Subcutaneous abdominal adipose tissue (tissue), 5 donors: ENCODE results near the gene CPD.
A peak's percentile ranks its signal among the peaks of the same experiment; 100 is the strongest.
"Not testable (repeated sequence)": the region's sequence is repeated elsewhere in the genome, so short reads cannot be mapped to it uniquely, and the experiment has no call there.

ENCODE experiments used
- H3K27ac ChIP-seq: one replicate; pipeline ENCODE4 v1.7.0; 2013; ENCODE audit warnings: low read depth, mild to moderate bottlenecking, inconsistent platforms, low read length, moderate library complexity
- H3K27me3 ChIP-seq, 5 donors: one replicate each; pipeline ENCODE4 v1.7.0; 2013; ENCODE audit warnings: low read length in 5 of 5, inconsistent platforms in 1 of 5; ENCODE audit not compliant: control insufficient read depth in 5 of 5, insufficient read depth in 4 of 5
- H3K36me3 ChIP-seq, 5 donors: one replicate each; pipeline ENCODE4 v1.7.0; 2013; ENCODE audit warnings: low read length in 5 of 5; ENCODE audit not compliant: control insufficient read depth in 5 of 5, insufficient read depth in 5 of 5
- H3K4me1 ChIP-seq, 5 donors: one replicate each; pipeline ENCODE4 v1.7.0; 2013; ENCODE audit warnings: low read length in 5 of 5, mild to moderate bottlenecking in 3 of 5, moderate library complexity in 1 of 5; ENCODE audit not compliant: control insufficient read depth in 5 of 5, insufficient read depth in 5 of 5
- H3K4me3 ChIP-seq, 5 donors: one replicate each; pipeline ENCODE4 v1.7.0; 2013; ENCODE audit warnings: low read length in 5 of 5, low read depth in 1 of 5
- H3K9ac ChIP-seq, 5 donors: one replicate each; pipeline ENCODE4 v1.7.0; 2013; ENCODE audit warnings: low read length in 5 of 5, mild to moderate bottlenecking in 4 of 5, moderate library complexity in 3 of 5
- H3K9me3 ChIP-seq, 5 donors: one replicate each; pipeline ENCODE4 v1.7.0; 2013; ENCODE audit warnings: low read length in 5 of 5; ENCODE audit not compliant: control insufficient read depth in 5 of 5
- donor health status: healthy.
- donor health status: healthy.
- donor health status: healthy.
- donor health status: healthy.
- donor health status: healthy.

The CPD gene

GRCh38 chr17:30343244-30343643 lies 35.5 kb upstream of the CPD start:
- H3K4me3 ChIP-seq, H3K27me3 ChIP-seq, H3K9ac ChIP-seq, H3K9me3 ChIP-seq, H3K27ac ChIP-seq, H3K36me3 ChIP-seq: not testable (repeated sequence)
- H3K4me1 ChIP-seq: peaks cover 2 to 72% (median 31%) of the 10 kb centered on the region in 5 donors

GRCh38 chr17:30343796-30344195 lies 34.9 kb upstream of the CPD start:
- peak overlapping the region in 2 of 5 donors; percentile 19 to 40 for H3K9ac ChIP-seq
- H3K4me3 ChIP-seq: no peak overlapping the region
- H3K36me3 ChIP-seq: no peaks in the 10 kb centered on the region
- peaks cover 2 to 72% (median 31%) of the 10 kb centered on the region in 5 donors for H3K4me1 ChIP-seq
- H3K27me3 ChIP-seq: no peaks in the 10 kb centered on the region
- H3K9me3 ChIP-seq: no peaks in the 10 kb centered on the region
- H3K27ac ChIP-seq: peak overlapping the region; percentile 66

- no peaks in the 10 kb centered on the region for H3K36me3 ChIP-seq
- H3K9me3 ChIP-seq: no peaks in the 10 kb centered on the region
- peaks cover 2 to 72% (median 31%) of the 10 kb centered on the region in 5 donors for H3K4me1 ChIP-seq
- peak overlapping the region in 1 of 5 donors; percentile 29 for H3K4me3 ChIP-seq
- peak overlapping the region in 3 of 5 donors; percentile 19 to 49 (median 40) for H3K9ac ChIP-seq
- H3K27ac ChIP-seq: peak overlapping the region; percentile 66
- H3K27me3 ChIP-seq: no peaks in the 10 kb centered on the region
These were observed 34.2 kb upstream of the CPD start for GRCh38 chr17:30344283-30345088.

- H3K4me1 ChIP-seq: peaks cover 2 to 69% (median 29%) of the 10 kb centered on the region in 5 donors
- no peaks in the 10 kb centered on the region for H3K36me3 ChIP-seq
- H3K9me3 ChIP-seq: no peaks in the 10 kb centered on the region
- peak overlapping the region; percentile 66 for H3K27ac ChIP-seq
- no peak overlapping the region for H3K4me3 ChIP-seq
- no peaks in the 10 kb centered on the region for H3K27me3 ChIP-seq
- H3K9ac ChIP-seq: peak overlapping the region in 1 of 5 donors; percentile 49
These were observed 33.7 kb upstream of the CPD start for GRCh38 chr17:30345089-30345433.

GRCh38 chr17:30345527-30346075 lies 33.1 kb upstream of the CPD start:
- H3K27me3 ChIP-seq: no peaks in the 10 kb centered on the region
- peak overlapping the region; percentile 66 for H3K27ac ChIP-seq
- no peak overlapping the region for H3K4me3 ChIP-seq
- peaks cover 2 to 63% (median 23%) of the 10 kb centered on the region in 5 donors for H3K4me1 ChIP-seq
- H3K36me3 ChIP-seq: no peaks in the 10 kb centered on the region
- H3K9ac ChIP-seq: peak overlapping the region in 1 of 5 donors; percentile 49
- no peaks in the 10 kb centered on the region for H3K9me3 ChIP-seq

- no peak overlapping the region for H3K4me3 ChIP-seq
- H3K4me1 ChIP-seq: peaks cover 2 to 57% (median 23%) of the 10 kb centered on the region in 5 donors
- H3K9ac ChIP-seq: no peak overlapping the region
- peak overlapping the region; percentile 66 for H3K27ac ChIP-seq
- H3K36me3 ChIP-seq: no peaks in the 10 kb centered on the region
- H3K27me3 ChIP-seq: no peaks in the 10 kb centered on the region
- no peaks in the 10 kb centered on the region for H3K9me3 ChIP-seq
These were observed 32.4 kb upstream of the CPD start for GRCh38 chr17:30346221-30346795.

- Histone ChIP-seq H3K9me3 (no peaks in the 10 kb centered on the region), H3K9ac (no peak overlapping the region), H3K4me1 (peaks cover 2 to 46% (median 23%) of the 10 kb centered on the region in 5 donors), H3K27ac (peak overlapping the region; percentile 66), H3K27me3 (no peaks in the 10 kb centered on the region), H3K36me3 (no peaks in the 10 kb centered on the region), H3K4me3 (no peak overlapping the region)
These were observed 31.2 kb upstream of the CPD start for GRCh38 chr17:30347488-30347887.

GRCh38 chr17:30349252-30349651 lies 29.5 kb upstream of the CPD start:
- peaks cover 0 to 33% (median 14%) of the 10 kb centered on the region in 5 donors for H3K4me1 ChIP-seq
- H3K36me3 ChIP-seq: no peaks in the 10 kb centered on the region
- no peak overlapping the region for H3K27ac ChIP-seq
- no peaks in the 10 kb centered on the region for H3K27me3 ChIP-seq
- no peak overlapping the region for H3K9ac ChIP-seq
- no peak overlapping the region for H3K4me3 ChIP-seq
- no peaks in the 10 kb centered on the region for H3K9me3 ChIP-seq

- not testable (repeated sequence) for H3K4me3 ChIP-seq, H3K27me3 ChIP-seq, H3K27ac ChIP-seq, H3K9me3 ChIP-seq, H3K9ac ChIP-seq, H3K36me3 ChIP-seq
- peaks cover 0 to 14% (median 0%) of the 10 kb centered on the region in 5 donors for H3K4me1 ChIP-seq
These were observed 27.5 kb upstream of the CPD start for GRCh38 chr17:30351263-30351662.

GRCh38 chr17:30351735-30352134 lies 27.0 kb upstream of the CPD start:
- Histone ChIP-seq H3K27me3 (no peaks in the 10 kb centered on the region), H3K9me3 (no peaks in the 10 kb centered on the region), H3K27ac (no peak overlapping the region), H3K4me1 (peaks cover 0 to 10% (median 0%) of the 10 kb centered on the region in 5 donors), H3K4me3 (no peak overlapping the region), H3K36me3 (no peaks in the 10 kb centered on the region), H3K9ac (no peak overlapping the region)
